ENCODE measurements around the gene PIGV. TPM values are rescaled to one million over a fixed set of nuclear protein-coding genes. Genes with fewer than 3 reads are reported as not detected.

The PIGV gene
- total and polyA plus RNA-seq, 2 of the 4 experiments (the other 2 are of a cell fraction) = 7.2 to 10.6 TPM

- Histone ChIP-seq H2BK15ac (ENCODE audit: low read depth, low read length) (peak overlapping the region; percentile 86; the same call in 2 of the 3 replicates), H3K4me1 (ENCODE audit: control insufficient read depth, insufficient read depth, low read length) (peaks cover 35% of the 10 kb centered on the region), H3K23ac (ENCODE audit: low read depth, low read length) (peak overlapping the region; percentile 97), H3K14ac (replicated peaks; ENCODE audit: low read depth, low read length) (peak overlapping the region; percentile 100), H3K9ac (ENCODE audit: low read depth, low read length) (peak overlapping the region; percentile 93), H2AFZ (replicated peaks; ENCODE audit: low read length, poor library complexity) (peak overlapping the region; percentile 99), H3K9me3 (ENCODE audit: control insufficient read depth, insufficient read depth, low read length) (no peaks in the 10 kb centered on the region), H3K4me2 (ENCODE audit: low read depth, low read length) (peak overlapping the region; percentile 86), H3K18ac (ENCODE audit: low read depth, low read length) (peak overlapping the region; percentile 97), H4K8ac (ENCODE audit: low read depth in 2 of 2, low read length in 2 of 2) (peak overlapping the region; percentile 96 to 99), H2AK9ac (replicated peaks; ENCODE audit: low read depth, low read length, poor library complexity) (peak overlapping the region; percentile 99), H2BK20ac (ENCODE audit: low read depth, low read length) (peak overlapping the region; percentile 54), H3K9me1 (ENCODE audit: insufficient read depth, low read length) (peaks cover 18% of the 10 kb centered on the region), H2AK5ac (ENCODE audit: low read depth, low read length) (peak overlapping the region; percentile 92), H2BK120ac (ENCODE audit: low read depth, low read length) (peak overlapping the region; percentile 93), H3K79me1 (ENCODE audit: low read depth in 1 of 2, low read length in 2 of 2) (peaks cover 38 to 62% of the 10 kb centered on the region in 2 experiments), H3K4me3 (ENCODE audit: insufficient read depth, low read depth, low read length) (peak overlapping the region; percentile 72), H4K5ac (ENCODE audit: low read depth, low read length) (peak overlapping the region; percentile 97), H3K4ac (ENCODE audit: low read depth, low read length) (peak overlapping the region; percentile 97), H2BK5ac (ENCODE audit: low read depth, low read length, poor library complexity, severe bottlenecking) (peak overlapping the region; percentile 96), H3K36me3 (ENCODE audit: control insufficient read depth, insufficient read depth, low read length) (no peaks in the 10 kb centered on the region; the same call in 1 of the 2 replicates), H3K27ac (ENCODE audit: insufficient read depth, low read length) (peak overlapping the region; percentile 95), H4K91ac (ENCODE audit: insufficient read depth, low read depth, low read length) (peak overlapping the region; percentile 100), H3K27me3 (ENCODE audit: control insufficient read depth, insufficient read depth, low read length) (no peaks in the 10 kb centered on the region), H4K20me1 (ENCODE audit: insufficient read depth, low read length) (peaks cover 12% of the 10 kb centered on the region; the same call in 1 of the 2 replicates), H3K56ac (ENCODE audit: extremely low read depth, insufficient read depth, low read length) (peak overlapping the region; percentile 99)
- TF ChIP-seq MAZ (IDR thresholded peaks at IDR 0.05; ENCODE audit: borderline replicate concordance, low read depth, low read length) (no peak), BHLHE40 (IDR thresholded peaks at IDR 0.05; ENCODE audit: low read depth, low read length) (0 out of 2 replicates have a peak, but pooled peaks have one; percentile 10), MAFK (IDR thresholded peaks at IDR 0.05; ENCODE audit: low read depth, low read length) (no peak), ELK1 (IDR thresholded peaks at IDR 0.05; ENCODE audit: borderline replicate concordance, low read depth, low read length) (no peak)
- no TSS peak for BruUV-seq (replicated peaks)
- dilution Hi-C loops (cut with HindIII; ENCODE audit: low sequenced_read_pairs, unreplicated experiment) (loop anchor here (25.0 kb wide), 1 partner anchor 200 kb away; no protein-coding TSS in a partner anchor), intact Hi-C loops (cut with micrococcal nuclease) (loop anchor here (1.0 kb wide), 1 partner anchor 15 kb away; no protein-coding TSS in a partner anchor), in situ Hi-C loops (cut with MboI; ENCODE audit: low sequenced_read_pairs) (loop anchor here (5.0 kb wide), 1 partner anchor 95 kb away; no protein-coding TSS in a partner anchor)
- ATAC-seq (ENCODE audit: low read depth) (peak; percentile 4), DNase-seq (peak; percentile 53)
- WGBS, 2 experiments (ENCODE audit: extremely low coverage in 2 of 2, insufficient read length in 1 of 2) = 0% methylated on average over 3 of the region's 11 CpGs; no CpG with 5 or more reads in 1 of the 2 experiments
- ChIA-PET CTCF (interaction anchor here (4.7 kb wide), 1 partner anchor 185 kb away, joined by 20 read pairs; no protein-coding TSS in a partner anchor), POLR2A (ENCODE audit: unreplicated experiment) (interaction anchor here (0.7 to 1.4 kb wide), 3 partner anchors 12 to 89 kb away, joined by 3 to 4 read pairs (median 4); no protein-coding TSS in a partner anchor)
Measured at GRCh38 chr1:26787381-26787705, 407 bp upstream of the PIGV start.
